Activated T-helper 1 cell treated with Interleukin-2 at 50 U/mL for 16 hours (primary cell): ENCODE measurements around the gene ZC3H12D.
"Not testable (repeated sequence)": the region's sequence is repeated elsewhere in the genome, so short reads cannot be mapped to it uniquely, and the experiment has no call there.

Source experiments
- DNase-seq: peaks from one replicate; pipeline ENCODE4 v3.0.0-alpha.2; 2020; ENCODE audit warnings: low read depth

ZC3H12D gene

DNA sequence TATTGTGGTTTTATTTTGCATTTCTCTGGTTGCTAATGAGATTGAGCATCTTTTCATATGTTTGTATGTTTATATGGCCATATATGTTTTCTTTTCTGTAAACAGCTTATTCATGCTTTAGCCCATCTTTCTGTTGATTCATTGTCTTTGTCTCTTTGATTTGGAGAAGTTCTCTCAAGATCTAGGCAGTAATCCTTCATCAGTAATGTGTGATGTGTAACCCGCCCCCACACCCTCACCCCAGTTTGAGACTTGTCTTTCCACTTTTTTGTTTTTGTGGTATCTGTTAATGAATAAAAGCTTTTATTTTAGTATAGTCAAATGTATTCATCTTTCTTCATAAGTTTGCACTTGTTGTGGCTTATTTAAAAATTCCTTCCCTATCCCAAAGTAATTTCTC is 26.0 kb downstream of the ZC3H12D start:
- DNase-seq: no peak

DNA sequence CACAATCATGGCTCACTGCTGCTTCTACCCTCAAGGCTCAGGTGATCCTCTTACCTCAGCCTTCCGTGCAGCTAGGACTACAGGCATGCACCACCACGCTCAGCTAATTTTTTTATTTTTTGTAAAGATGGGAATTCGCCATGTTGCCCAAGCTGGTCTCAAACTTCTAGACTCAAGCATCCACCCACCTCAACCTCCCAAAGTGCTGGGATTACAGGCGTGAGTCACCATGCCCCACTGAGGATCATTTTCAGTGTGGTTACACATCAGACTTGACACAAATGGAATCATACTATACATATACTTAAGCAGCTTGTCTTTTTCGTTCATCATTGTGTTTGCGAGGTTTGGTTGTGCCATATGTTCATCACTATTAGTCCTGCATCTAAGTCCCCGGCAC is 26.6 kb downstream of the ZC3H12D start:
- no peak for DNase-seq

DNA sequence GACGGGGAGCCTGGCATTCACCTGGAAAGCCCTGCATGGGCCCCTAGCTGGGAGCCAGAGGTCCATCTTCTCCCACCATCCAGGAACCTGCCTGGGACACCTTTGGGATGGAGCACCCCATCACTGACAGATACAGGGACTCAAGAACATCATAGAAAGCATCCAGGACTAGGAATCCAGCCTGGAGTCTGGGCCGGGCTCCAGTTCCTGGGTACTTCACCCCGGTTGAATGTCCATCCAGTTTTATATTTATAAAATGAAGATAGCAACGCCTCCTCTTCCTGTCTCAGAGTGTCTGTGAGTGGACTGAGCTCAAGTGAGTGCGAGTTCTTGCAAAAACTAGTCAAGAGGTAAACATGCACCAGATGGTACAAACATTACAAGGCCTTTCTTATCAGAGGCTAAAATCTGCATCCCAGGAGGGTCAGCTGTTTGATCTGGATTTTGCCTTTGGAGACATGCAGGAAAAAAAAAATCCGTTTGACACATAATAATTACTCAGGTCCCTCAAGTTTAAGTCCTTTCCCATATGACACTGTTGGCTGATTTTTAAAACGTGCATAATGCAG is 27.4 kb downstream of the ZC3H12D start:
- DNase-seq: no peak

DNA sequence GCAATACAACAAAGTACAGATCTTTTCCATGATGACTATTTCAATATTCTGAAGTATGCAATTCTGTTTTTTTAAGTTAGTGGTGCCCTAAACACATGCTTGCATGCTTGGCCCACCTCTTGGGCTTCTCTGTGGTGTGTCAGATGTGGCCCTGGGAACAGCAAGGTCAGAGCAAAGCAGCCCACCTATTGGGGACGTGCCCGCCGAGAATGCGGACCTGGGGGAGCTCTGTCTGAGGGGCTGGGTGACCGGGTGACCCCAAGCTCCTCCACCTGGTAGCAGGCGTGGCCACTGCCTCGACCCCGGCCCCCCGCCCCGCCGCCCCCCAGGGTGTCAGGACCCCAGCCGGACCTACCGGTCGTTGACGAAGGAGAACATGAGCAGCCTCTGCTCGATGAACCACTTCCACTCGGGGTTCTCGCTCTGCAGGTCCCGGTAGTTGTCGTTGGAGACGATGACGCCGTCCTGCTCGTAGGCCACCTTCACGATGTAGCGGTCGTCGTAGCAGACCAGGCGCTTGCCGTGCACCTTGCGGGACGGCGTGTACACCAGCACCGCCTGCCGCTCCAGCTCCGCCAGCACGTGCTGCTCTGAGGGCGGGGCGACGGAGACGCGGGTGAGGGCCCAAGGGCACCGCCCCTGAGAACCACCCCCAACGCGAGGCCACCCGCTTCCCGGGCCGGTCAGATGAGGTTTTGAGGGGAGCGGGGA is 28.3 kb downstream of the ZC3H12D start:
- DNase-seq: no peak

DNA sequence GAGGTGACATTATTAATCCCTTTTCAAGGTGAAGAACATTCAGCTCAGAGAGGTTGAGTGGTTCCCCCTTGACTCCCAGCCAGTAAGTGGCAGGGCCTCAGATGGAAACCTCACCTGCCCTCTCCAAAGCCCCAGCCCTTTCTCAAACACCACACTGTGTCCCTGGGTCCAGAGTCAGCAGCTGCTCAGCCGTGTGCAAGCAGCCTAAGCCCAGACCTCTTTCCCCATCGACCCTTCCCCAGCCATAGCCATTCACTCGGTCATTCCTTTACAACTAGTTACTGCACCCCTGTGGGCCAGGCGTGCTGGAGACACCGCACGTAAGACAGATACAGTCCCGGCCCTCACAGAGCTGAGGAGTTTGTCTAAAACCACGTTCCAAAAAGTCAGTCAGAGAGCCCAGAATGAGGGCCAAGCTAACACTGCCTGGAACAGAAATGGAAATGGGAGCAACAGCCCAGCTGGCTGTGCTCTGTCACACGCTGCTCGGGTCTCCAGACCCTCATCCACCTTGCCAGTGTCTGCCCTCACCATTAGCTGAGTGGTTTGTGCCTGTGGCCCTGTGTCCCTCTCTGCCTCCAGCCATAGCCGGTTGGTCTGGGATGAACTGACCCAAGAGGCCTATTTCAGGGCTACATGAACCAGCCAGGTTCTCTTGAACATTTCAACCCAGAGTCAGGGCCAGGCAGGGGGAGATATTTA is 29.6 kb downstream of the ZC3H12D start:
- DNase-seq: no peak

DNA sequence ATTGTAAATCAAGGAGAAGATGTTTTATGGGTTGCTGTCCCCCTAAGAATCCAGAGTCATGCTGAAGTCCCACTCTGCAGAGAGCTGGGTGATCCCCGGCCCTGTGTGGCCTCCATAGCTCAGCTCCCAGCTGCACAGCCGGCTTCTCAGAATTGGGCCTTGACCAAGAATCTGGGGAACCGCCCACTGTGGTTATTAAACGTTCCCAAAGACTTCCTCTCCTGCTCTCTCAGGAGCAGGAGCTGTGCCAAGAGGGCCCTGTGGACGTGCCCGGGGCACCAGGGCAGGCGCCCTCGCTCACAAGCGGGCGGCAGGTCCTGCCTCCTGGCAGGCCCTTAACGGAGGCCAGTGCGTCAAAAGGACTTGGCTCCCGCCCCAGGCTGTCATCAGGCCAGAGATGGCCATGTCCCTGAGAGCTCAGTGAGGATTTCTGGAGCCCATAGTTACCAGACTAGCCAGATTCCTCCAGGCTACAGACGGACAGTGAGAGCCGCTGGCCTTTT is 30.4 kb downstream of the ZC3H12D start:
- no peak for DNase-seq

DNA sequence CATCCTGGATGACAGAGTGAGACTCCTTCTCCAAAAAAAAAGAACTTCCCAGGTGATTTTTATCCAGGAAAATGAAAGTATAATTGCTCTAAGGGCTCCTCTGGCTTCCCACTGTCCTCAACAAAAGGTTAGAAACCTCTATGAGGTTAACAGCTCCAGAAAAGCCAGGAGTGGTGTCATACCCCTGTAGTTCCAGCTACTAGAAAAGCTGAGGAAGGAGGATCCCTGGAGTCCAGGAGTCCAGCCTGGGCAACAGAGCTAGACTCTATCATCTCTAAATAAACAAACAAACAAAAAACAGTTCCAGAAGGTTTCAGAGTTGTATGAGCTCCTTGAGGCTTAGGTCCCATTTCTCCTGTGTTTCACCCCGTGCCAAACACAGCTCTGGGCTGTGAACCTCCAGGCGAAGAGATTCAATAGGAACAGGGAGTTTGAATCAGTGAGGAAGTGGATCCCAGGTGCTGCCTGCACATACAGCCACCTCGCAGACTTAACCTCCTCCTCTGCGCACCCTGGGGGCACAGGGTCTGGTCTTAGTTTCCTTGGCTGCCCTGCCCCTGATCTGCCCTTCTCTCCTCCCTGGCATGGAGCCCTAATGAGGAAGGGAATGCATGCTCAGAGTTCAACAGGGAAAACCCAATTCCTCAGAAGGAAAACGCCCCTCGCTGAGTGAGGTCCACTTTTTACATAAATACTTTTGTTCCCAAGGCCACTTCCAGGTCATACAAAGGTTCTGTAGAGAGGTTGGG is 31.0 kb downstream of the ZC3H12D start:
- DNase-seq: no peak

DNA sequence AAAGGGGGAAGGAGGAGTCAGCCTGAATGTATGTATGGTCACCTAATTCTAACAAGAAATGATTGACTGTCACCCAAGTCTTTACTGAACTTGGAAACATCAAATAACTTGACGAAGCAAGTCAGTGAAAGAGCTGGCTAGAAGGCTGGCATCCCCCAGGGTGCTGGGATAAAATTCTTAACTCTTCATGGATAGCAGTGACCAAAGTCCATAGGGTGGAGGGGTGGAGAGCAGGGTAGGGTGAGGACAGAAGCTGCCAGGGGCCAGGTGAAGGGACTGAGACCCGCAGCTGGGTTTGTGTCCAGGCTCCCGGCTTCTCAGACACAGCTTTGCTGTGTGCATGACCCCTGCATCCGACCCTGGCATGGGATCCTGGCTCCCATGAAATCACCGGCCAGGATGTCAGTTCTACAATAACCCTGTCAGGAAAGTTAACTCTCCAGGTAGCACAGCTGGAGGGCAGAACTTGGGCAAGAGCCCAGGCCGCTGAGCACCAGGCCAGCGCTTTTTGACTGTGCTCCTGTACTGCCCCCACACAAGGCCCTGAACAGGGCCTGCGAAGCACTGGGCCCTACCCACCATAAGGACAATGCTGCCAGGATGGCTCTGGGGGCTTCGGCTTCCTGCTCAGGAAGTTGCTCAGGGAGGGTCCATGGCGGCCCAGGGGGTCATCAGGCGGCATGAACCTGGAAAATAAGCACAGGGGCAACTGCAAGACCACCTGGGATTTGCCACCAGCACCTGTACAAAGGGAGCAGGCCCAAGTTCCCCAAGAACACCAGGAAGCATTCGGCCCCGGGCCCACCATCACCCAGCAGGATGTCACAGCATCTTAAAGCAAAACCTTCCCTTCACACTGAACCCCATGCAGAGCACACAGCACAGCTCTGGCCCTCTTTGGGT is 32.5 kb downstream of the ZC3H12D start:
- DNase-seq: no peak

DNA sequence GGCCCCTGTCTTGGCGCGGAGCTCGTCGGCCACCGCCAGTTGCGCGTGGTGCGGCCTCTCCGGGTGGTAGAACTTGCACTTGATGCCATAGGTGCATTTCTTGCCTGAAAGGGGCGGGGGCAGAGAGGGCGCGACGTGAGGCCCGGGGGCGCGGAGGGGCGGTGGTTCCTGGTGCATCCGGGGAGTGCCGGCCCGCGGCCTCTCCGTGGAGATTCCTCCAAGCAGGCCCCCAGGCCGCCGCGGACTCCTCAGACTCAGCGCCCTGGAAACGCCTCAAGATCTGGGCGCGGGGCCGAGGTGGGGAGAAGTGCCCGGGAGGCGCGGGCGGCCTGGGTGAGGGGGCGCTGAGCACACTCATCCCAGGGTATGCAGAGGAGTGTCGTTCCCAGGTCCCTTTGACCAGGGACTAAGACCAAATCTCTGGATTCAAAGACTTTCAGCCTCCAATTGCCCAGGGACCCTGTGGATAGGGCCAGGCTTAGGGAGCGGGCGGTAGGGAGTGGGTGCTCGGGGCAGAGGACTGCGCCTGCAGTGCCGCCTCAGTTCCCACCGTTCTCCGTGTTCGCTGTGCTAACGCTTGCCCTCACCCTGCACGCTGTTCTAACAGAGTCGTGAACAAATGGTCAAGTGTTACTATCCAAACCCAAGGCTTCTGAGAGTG is 33.3 kb downstream of the ZC3H12D start:
- no peak for DNase-seq

DNA sequence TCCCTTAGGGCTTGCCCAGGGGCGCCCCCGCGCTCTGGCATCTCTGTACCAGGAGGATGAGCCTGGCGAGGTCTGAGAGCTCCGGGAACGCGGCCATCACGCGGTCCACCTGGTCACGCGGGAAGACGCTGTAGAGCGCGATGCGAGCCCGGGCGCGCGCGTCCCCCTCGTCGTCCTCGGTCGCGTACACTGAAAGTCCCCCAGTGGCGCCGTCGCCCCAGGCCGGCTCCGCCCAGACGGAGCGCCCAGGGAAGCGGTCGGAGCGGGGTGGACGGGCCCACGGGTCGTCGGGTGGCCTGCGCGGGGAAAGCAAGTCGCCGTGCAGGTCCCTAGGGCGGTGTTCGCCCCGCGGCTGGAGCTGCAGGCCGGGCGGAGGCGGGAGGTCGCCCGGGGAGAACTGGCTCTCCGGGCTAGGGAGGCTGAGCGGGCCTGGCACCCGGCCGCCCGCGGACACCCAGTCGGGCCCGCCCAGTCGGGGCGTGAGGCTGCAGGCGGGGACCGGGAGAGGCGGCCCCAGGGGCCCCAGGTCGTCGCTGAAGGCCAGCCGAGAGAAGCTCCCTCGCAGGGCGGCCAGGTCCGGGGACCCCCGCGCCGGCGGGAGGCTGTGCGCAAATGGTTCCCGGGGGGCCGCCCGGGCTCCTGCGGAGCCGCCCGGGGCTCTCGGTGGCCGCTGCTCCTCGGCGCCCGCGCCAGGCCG is 34.0 kb downstream of the ZC3H12D start:
- DNase-seq: no peak

DNA sequence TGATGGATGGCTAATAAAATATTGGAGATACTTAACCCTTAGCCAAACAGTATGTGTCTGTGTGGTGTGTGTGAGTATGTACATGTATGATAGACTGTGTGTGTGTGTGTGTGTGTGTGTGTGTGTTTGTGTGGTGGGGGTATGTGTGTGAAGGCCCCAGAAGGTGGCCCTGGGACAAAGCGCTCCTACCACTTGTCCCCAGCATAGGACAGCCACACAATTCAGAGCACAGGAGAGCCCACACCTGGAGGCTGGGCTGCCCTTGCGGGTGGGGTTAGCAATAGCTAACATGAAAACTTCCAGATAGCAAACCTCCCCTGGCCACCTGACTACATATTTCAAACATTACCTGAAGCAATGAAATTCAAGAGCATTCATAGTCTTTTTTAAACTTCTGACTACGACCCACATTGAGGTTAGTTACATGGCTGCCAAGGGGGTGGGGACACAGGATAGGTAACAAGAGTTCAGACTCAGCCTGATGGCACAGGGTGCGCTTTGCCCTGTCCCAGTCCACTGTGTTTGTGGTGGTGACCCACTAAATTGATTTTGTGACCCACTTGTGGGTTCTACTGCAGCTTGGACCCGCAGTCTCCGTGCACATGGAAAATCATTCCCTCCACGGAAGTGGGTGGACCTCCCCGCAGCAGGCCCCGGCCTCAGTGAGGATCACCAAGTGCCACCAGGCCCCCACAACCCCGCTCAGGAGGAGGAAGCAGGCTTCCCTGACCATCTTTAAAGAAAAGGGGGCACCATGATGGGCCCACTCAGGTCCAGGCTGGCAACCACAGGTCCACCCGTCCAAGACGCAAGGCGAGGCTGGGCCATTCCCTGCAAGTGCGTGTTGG is 34.8 kb downstream of the ZC3H12D start:
- no peak for DNase-seq

DNA sequence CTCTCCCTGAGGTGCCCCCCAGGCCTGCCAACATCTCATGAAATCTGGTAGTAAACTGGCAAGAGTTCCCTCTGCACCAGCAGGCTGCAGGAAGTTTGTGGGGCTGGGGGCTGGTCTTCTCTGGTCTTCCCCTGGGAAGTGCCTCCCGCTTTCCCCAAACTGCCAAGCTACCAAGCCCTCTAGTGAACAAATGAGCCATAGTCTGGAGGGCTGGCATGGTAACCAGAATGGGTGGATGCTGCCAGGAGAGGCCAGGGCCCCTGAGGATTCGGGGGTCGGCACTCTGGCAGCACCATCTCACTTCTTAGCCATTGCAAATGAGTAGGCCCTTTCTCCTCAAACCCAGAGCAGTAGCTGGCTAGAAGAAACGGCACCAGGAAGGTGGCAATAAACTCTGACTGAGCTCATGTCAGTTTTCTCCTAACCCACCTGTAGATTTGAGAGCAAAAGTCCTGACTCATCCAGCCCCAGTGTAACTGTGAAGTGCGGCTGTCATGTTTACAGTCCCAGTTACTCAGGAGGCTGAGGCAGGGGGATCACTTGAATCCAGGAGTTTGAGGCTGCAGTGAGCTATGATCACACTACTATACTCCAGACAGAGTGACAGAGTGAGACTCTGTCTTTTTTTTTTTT is 35.9 kb downstream of the ZC3H12D start:
- no peak for DNase-seq

DNA sequence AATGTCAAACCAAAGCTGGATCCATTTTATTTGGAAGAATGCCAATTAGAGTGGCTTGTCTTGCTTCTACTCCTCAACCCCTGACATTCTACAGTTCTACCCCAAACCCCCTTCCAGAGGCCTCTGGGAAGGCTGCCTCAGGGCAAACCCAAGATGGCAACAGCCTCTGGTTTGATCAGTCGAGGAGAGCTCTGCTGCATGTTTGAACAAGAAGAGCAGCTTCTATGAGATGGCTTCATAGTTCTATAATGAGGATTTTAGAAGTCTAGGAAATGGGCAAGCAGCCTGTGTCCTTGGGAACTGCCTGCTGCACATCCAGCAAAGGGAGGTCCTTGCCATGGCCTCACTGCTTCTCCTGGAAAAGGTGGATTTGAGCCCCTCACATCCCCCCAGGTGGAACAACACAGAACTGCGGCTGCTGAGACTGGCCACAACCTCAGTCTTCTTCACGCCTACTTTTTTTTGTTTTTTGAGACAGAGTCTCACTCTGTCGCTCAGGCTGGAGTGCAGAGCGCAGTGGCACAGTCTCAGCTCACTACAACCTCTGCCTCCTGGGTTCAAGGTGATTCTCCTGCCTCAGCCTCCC is 37.9 kb downstream of the ZC3H12D start:
- no peak for DNase-seq

DNA sequence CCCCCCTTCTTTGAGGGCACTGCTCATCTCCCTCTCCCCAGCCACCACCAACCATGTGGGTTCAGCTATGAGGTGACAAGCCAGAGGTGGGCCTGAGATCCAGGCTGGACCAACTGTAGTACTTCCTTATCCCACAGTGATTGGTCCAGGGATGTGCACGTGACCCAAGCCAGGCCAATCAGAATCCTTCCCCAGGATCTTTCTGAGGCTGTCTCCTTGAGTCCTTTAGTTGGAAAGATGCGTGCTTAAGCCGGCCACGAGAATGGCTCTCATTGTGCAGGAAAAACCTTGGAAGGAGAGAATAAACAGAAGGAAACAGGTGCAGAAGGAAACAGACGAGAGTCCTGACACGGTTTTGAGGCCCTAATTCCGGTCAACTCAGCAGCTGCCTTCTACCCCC is 39.2 kb downstream of the ZC3H12D start:
- DNase-seq: no peak

DNA sequence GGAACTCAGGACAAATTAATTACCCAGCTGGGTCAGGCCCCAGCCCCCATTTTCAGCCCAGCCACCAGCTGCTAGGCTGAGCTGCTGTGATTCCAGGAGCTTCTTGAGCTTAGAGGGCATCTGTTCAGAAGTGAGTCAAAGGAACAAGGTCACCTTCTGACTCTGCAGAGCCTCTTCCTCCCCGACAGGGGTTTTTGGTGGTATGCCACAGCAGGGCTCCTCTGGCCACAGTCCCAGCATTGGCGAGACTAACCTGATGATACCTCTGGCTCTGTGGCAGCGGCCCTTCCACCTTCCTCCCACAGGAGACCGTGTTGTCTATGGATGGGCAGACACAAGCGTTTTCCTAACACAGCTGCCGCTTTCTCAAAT is 39.7 kb downstream of the ZC3H12D start:
- no peak for DNase-seq

DNA sequence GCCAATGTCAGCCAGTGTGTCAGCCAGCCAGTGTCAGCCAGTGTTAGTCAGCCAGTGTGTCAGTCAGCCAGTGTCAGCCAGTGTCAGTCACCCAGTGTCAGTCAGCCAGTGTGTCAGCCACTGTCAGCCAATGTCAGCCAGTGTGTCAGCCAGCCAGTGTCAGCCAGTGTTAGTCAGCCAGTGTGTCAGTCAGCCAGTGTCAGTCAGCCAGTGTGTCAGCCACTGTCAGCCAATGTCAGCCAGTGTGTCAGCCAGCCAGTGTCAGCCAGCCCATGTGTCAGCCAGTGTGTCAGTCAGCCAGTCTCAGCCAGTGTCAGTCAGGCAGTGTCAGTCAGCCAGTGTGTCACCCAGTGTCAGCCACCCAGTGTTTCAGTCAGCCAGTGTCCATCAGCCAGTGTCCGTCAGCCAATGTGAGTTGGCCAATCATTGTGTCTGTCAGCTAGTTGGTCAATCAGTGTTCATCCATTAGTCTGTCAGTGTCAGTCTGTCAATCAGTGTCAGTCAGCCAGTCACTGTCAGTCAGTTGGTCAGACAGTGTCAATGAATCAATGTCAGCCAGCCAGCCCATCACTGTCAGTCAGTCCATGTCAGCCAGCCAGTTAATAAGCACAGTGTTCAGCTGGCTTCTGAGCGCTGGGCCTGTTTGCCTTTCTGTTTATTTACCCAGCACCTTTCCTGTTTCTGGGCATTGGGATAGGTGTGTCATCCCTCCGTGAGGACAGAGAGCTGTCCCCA is 40.3 kb downstream of the ZC3H12D start:
- DNase-seq: not testable (repeated sequence)

DNA sequence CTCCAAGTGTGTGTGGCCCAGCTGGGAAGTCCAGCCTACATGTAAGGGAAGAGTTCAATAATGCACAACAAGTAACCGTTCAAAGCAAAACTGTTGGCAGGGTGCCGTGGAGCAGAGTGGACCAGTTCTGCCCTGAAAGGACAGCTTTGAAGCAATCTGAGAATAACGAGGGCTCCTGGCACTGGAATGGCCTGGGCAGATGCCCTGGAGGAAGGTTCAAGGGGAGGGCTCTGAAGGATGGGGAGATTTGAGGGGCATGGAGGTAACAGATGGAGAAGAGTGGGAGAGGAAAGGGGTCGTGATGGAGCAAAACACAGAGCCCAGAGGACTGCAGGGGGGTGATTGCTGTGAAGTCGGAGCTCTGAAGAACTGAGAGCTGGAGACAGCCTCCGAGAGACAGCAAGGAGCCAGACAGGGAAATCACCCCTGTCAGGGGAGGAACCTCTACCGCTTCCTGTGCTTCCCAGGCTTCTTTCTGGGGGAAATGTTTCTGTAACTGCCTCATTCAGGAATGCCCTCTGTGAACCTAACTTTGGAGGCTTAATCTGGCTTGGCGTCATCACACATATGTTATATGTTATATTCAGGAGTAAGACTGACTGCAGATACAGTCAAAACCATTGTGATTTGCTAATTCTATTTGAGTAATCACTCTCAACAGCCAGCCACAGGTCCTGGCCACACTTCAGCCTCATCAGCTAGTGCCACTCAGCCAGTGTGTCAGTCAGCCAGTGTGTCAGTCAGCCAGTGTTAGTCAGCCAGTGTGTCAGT is 41.2 kb downstream of the ZC3H12D start:
- DNase-seq: no peak
